ENCODE results near the gene PDLIM5. TPM values are rescaled to one million over a fixed set of nuclear protein-coding genes. Genes with fewer than 3 reads are reported as not detected.

The PDLIM5 gene
- total RNA-seq, 4 donors from 2014 or later: 473 to 833 (median 673) TPM

GRCh38 chr4:94533405-94534223 is 81.9 kb downstream of the PDLIM5 start:
- no peak for TF ChIP-seq POLR2A (IDR thresholded peaks at IDR 0.05)
- no peak for TF ChIP-seq CTCF (IDR thresholded peaks at IDR 0.05 in 4 of 5, conservative IDR thresholded peaks at IDR 0.05 in 1 of 5)
- Histone ChIP-seq H3K9me3 (no peaks in the 10 kb centered on the region), H3K27me3 (no peaks in the 10 kb centered on the region), H3K27ac (peak overlapping the region; percentile 68 to 85 (median 82)), H3K36me3 (no peaks in the 10 kb centered on the region), H3K4me3 (no peak overlapping the region), H3K4me1 (peaks cover 97 to 100% of the 10 kb centered on the region in 2 donors)
- in situ Hi-C loops (cut with MboI; ENCODE audit: low sequenced_read_pairs in 4 of 4): no loop called here
- no peak for ATAC-seq
- DNase-seq: no peak
- intact Hi-C loops (cut with DNase I; ENCODE audit: low total_unique reads): loop anchor here (2.0 kb wide), 1 partner anchor 79 kb away; no protein-coding TSS in a partner anchor

GRCh38 chr4:94534401-94535312 is 82.9 kb downstream of the PDLIM5 start:
- Histone ChIP-seq H3K4me3 (peak overlapping the region in 1 of 4 donors; percentile 3), H3K27ac (peak overlapping the region; percentile 68 to 85 (median 82))

GRCh38 chr4:94536049-94536448 is 84.3 kb downstream of the PDLIM5 start:
- intact Hi-C loops (cut with DNase I; ENCODE audit: low total_unique reads) (loop anchor here (5.0 kb wide), 1 partner anchor 129 kb away; no protein-coding TSS in a partner anchor), in situ Hi-C loops (cut with MboI; ENCODE audit: low sequenced_read_pairs in 4 of 4) (no loop called here)
- H3K36me3 ChIP-seq: no peaks in the 10 kb centered on the region
- TF ChIP-seq POLR2A (IDR thresholded peaks at IDR 0.05) (no peak), CTCF (IDR thresholded peaks at IDR 0.05 in 4 of 5, conservative IDR thresholded peaks at IDR 0.05 in 1 of 5) (no peak)
- H3K4me3 ChIP-seq: peak overlapping the region in 1 of 4 donors; percentile 12
- H3K27me3 ChIP-seq: no peaks in the 10 kb centered on the region
- ATAC-seq: peak; percentile 47 to 75
- H3K9me3 ChIP-seq: no peaks in the 10 kb centered on the region
- H3K27ac ChIP-seq: peak overlapping the region; percentile 68 to 85 (median 82)
- peaks cover 82 to 94% of the 10 kb centered on the region in 2 donors for H3K4me1 ChIP-seq
- DNase-seq: peak in 1 of 2 donors; percentile 19

More at GRCh38 chr4:94534401-94535312, 82.9 kb downstream of the PDLIM5 start:
- ATAC-seq: peak; percentile 78 to 90
- Histone ChIP-seq H3K36me3 (no peaks in the 10 kb centered on the region), H3K4me1 (peaks cover 95 to 100% of the 10 kb centered on the region in 2 donors), H3K27me3 (no peaks in the 10 kb centered on the region), H3K9me3 (no peaks in the 10 kb centered on the region)
- intact Hi-C loops (cut with DNase I; ENCODE audit: low total_unique reads) (loop anchor here (5.0 kb wide), 1 partner anchor 127 kb away; no protein-coding TSS in a partner anchor), in situ Hi-C loops (cut with MboI; ENCODE audit: low sequenced_read_pairs in 4 of 4) (no loop called here)
- no peak for DNase-seq
- no peak for TF ChIP-seq POLR2A (IDR thresholded peaks at IDR 0.05)
- no peak for TF ChIP-seq CTCF (IDR thresholded peaks at IDR 0.05 in 4 of 5, conservative IDR thresholded peaks at IDR 0.05 in 1 of 5)

GRCh38 chr4:94536649-94537469 is 85.1 kb downstream of the PDLIM5 start:
- Histone ChIP-seq H3K27me3 (no peaks in the 10 kb centered on the region), H3K27ac (peak overlapping the region; percentile 68 to 85 (median 82)), H3K36me3 (no peaks in the 10 kb centered on the region), H3K4me1 (peaks cover 75 to 94% of the 10 kb centered on the region in 2 donors), H3K4me3 (no peak overlapping the region), H3K9me3 (no peaks in the 10 kb centered on the region)
- ATAC-seq (no peak), DNase-seq (no peak)
- intact Hi-C loops (cut with DNase I; ENCODE audit: low total_unique reads): loop anchor here (5.0 kb wide), 1 partner anchor 130 kb away; no protein-coding TSS in a partner anchor
- in situ Hi-C loops (cut with MboI; ENCODE audit: low sequenced_read_pairs in 4 of 4): no loop called here
- no peak for TF ChIP-seq CTCF (IDR thresholded peaks at IDR 0.05 in 4 of 5, conservative IDR thresholded peaks at IDR 0.05 in 1 of 5)
- no peak for TF ChIP-seq POLR2A (IDR thresholded peaks at IDR 0.05)
